Nephron progenitor cell (in vitro differentiated cells): ENCODE measurements around the gene TRANK1.
A peak's percentile ranks its signal among the peaks of the same experiment; 100 is the strongest.
"Not testable (repeated sequence)": the region's sequence is repeated elsewhere in the genome, so short reads cannot be mapped to it uniquely, and the experiment has no call there.

ENCODE experiments used
- DNase-seq: peaks from one replicate; pipeline ENCODE4 v3.0.0; 2021
- H3K27ac Mint-ChIP-seq: 2 replicates; pipeline ENCODE4 v1.8.0; 2021; ENCODE audit warnings: mild to moderate bottlenecking, moderate library complexity, mixed read lengths
- H3K27me3 Mint-ChIP-seq: 2 replicates; pipeline ENCODE4 v1.8.0; 2021; ENCODE audit warnings: mild to moderate bottlenecking, low read depth, mixed read lengths; ENCODE audit not compliant: poor library complexity
- H3K36me3 Mint-ChIP-seq: 2 replicates; pipeline ENCODE4 v1.8.0; 2021; ENCODE audit warnings: low read depth, mixed read lengths
- H3K4me1 Mint-ChIP-seq: 2 replicates; pipeline ENCODE4 v1.8.0; 2021; ENCODE audit warnings: mixed read lengths
- H3K4me3 Mint-ChIP-seq: 2 replicates; pipeline ENCODE4 v1.8.0; 2021; ENCODE audit warnings: mild to moderate bottlenecking, moderate library complexity, mixed read lengths
- H3K9me3 Mint-ChIP-seq: 2 replicates; pipeline ENCODE4 v1.8.0; 2021; ENCODE audit warnings: mild to moderate bottlenecking, moderate library complexity, mixed read lengths
- TF ChIP-seq, protein P1 (sequence below): fragments of 200-600 bp; sonication (generic); IDR thresholded peaks from 2 replicates; pipeline ENCODE4 v1.5.0; 2021; ENCODE audit warnings: antibody characterized with exemption

The TRANK1 gene

DNA sequence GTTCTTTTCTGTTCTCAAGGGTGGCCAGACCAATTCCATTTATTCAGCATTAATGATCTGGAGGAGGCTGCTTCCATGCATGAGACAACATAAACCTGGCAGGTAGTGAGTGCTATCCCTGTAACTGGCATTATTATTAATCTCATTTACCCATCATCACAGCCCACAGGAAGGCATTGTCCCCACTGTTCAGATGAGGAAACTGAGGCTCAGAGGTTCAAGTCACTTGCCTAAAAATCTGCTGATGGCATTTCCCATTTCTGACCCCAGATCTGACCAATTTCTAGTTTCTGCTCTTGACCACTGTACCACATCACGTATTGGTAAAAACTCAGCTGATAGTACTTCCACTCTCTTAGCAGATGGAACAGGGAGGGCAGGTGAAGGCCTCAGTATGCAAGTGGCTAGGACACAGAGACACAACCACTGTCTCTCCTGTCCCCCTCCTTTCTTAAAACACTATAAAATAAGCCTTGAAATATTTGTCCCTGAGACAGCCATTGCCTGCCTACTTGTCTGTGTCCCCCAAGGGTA lies 36.1 kb downstream of the TRANK1 start:
- Mint-ChIP-seq H3K4me1 (peaks cover 26% of the 10 kb centered on the region), H3K27me3 (no peaks in the 10 kb centered on the region), H3K4me3 (no peak overlapping the region), H3K36me3 (peaks cover 3% of the 10 kb centered on the region), H3K27ac (no peak overlapping the region), H3K9me3 (no peaks in the 10 kb centered on the region)
- DNase-seq, result no peak
- TF ChIP-seq, protein P1, sequence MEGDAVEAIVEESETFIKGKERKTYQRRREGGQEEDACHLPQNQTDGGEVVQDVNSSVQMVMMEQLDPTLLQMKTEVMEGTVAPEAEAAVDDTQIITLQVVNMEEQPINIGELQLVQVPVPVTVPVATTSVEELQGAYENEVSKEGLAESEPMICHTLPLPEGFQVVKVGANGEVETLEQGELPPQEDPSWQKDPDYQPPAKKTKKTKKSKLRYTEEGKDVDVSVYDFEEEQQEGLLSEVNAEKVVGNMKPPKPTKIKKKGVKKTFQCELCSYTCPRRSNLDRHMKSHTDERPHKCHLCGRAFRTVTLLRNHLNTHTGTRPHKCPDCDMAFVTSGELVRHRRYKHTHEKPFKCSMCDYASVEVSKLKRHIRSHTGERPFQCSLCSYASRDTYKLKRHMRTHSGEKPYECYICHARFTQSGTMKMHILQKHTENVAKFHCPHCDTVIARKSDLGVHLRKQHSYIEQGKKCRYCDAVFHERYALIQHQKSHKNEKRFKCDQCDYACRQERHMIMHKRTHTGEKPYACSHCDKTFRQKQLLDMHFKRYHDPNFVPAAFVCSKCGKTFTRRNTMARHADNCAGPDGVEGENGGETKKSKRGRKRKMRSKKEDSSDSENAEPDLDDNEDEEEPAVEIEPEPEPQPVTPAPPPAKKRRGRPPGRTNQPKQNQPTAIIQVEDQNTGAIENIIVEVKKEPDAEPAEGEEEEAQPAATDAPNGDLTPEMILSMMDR, result no peak

DNA sequence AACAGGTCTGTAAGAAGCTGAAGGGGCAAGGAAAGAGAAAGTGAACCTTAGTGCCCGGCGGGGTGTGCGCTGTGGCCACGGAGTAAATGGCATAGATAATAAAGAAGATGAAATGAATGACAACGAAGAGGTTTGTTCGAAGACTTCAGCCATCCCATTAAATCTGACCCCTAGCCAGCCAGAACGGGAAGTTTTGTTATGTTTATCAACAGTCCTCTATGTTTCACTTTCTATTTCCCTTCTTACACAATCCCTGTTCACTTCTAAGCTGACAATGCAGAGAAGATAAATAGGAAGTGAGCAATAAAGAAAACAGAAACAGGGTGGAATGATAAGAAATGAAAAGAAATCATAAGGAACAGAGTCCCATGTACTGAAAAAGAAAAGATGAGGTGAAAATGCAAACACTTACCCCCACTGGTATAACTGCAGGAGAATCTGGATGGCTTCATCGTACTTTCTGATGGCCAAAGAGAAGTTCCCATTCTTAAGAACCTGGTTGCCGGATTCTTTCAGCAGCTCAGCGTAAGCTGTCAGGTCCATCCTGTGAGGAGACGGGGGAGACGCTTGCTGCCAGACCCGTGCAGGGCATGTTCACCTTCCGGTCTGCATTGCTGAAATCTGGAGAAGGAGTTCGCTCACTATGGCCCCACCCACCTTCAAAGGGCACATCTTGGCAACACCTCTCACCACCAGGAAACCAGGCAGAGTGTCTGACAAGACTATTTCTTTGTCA lies 36.8 kb downstream of the TRANK1 start:
- H3K4me1 Mint-ChIP-seq, result peaks cover 26% of the 10 kb centered on the region
- H3K27ac Mint-ChIP-seq, result peak overlapping the region; percentile 64
- TF ChIP-seq, protein P1, result no peak
- no peaks in the 10 kb centered on the region for H3K27me3 Mint-ChIP-seq
- DNase-seq, result no peak
- no peak overlapping the region for H3K4me3 Mint-ChIP-seq
- peaks cover 3% of the 10 kb centered on the region for H3K36me3 Mint-ChIP-seq
- no peaks in the 10 kb centered on the region for H3K9me3 Mint-ChIP-seq

DNA sequence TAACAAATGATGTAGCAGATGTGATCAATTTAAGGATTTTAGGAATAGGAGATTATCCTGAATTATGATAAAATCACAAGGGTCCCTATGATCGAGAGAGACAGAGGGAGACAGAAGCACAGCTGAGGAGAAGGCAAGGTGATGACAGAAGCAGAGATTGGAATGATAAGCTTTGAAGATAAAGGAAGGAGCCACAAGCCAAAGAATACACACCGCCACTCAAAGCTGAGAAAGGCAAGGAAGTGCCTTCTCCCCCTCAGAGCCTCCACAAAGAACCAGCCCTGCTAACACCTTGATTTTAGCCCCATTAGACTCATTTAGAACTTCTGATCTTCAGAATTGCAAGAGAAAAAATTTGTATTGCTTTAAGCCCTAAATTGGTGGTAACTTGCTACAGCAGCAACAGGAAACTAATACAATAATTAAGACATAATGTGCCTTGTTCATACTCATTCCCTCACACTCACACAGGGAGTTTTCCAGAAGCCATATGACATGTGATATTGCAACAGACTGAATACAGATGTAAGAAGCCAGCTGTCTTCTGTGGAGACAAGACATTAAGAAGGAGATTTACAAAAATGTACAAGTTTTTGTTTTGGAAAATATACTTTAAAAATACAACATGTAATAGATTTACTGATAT lies 38.2 kb downstream of the TRANK1 start:
- H3K4me3 Mint-ChIP-seq, result no peak overlapping the region
- H3K4me1 Mint-ChIP-seq, result peaks cover 22% of the 10 kb centered on the region
- no peaks in the 10 kb centered on the region for H3K27me3 Mint-ChIP-seq
- H3K36me3 Mint-ChIP-seq, result peaks cover 17% of the 10 kb centered on the region
- no peak overlapping the region for H3K27ac Mint-ChIP-seq
- DNase-seq, result no peak
- no peaks in the 10 kb centered on the region for H3K9me3 Mint-ChIP-seq
- TF ChIP-seq, protein P1, result no peak

DNA sequence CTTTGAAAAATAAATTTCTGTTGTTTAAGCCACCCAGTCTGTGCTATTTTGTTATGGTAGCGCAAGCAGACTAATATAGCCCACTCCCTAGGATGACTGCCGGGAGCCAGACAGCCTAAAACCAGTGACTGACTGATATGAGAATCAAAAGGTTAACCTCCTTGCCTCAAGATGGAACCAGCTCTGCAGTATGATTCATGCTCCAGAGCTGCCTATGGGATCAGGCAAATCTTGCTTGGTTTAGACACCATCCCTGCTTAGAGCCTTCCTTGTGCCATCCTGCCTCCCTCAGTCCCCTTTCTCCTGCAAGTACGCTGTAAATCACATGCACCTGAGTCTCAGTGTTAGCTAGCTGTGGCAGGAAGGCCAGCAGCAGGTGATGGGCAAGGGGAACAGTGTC lies 39.3 kb downstream of the TRANK1 start:
- peaks cover 30% of the 10 kb centered on the region for H3K4me1 Mint-ChIP-seq
- TF ChIP-seq, protein P1, result no peak
- no peak for DNase-seq
- no peak overlapping the region for H3K27ac Mint-ChIP-seq
- H3K4me3 Mint-ChIP-seq, result no peak overlapping the region
- H3K36me3 Mint-ChIP-seq, result peaks cover 28% of the 10 kb centered on the region
- no peaks in the 10 kb centered on the region for H3K9me3 Mint-ChIP-seq
- H3K27me3 Mint-ChIP-seq, result no peaks in the 10 kb centered on the region

DNA sequence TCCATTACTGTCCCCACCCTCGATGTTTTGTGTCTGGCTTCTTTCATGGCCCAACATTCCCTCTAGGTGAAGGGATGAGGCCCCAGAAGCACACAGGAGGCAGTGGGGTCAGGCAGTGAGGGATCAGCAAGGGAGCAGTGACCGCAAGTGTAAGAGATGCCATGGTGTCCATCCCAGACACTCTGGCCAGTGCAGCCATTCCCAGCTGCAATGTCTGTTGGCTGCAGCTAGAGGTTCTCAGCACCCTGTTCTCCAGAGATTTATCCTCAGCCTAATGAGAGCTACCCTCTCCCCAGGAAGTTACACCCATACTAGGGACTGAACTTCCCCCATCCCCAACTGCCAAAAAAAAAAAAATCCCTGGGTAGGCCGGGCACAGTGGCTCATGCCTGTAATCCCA lies 40.2 kb downstream of the TRANK1 start:
- DNase-seq, result no peak

DNA sequence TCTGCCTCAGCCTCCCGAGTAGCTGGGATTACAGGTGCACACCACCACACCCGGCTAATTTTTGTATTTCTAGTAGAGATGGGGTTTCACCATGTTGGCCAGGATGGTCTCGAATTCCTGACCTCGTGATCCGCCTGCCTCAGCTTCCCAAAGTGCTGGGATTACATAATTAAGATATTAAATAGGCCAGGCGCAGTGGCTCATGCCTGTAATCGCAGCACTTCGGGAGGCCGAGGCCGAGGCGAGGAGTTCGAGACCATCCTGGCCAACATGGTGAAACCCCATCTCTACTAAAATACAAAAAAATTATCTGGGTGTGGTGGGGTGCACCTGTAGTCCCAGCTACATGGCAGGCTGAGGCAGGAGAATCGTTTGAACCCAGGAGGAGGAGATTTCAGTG lies 40.8 kb downstream of the TRANK1 start:
- H3K27me3 Mint-ChIP-seq, H3K27ac Mint-ChIP-seq, H3K9me3 Mint-ChIP-seq, H3K4me3 Mint-ChIP-seq, DNase-seq: not testable (repeated sequence)
- H3K36me3 Mint-ChIP-seq, result peaks cover 40% of the 10 kb centered on the region
- peaks cover 30% of the 10 kb centered on the region for H3K4me1 Mint-ChIP-seq

More for the DNA sequence above, 40.2 kb downstream of the TRANK1 start:
- Mint-ChIP-seq H3K4me3 (no peak overlapping the region), H3K27ac (no peak overlapping the region), H3K9me3 (no peaks in the 10 kb centered on the region), H3K4me1 (peaks cover 30% of the 10 kb centered on the region), H3K36me3 (peaks cover 37% of the 10 kb centered on the region), H3K27me3 (no peaks in the 10 kb centered on the region)
- TF ChIP-seq, protein P1, result no peak
